GM23338 (cell line): ENCODE data around the gene MKKS. TPM values are rescaled to one million over a fixed set of nuclear protein-coding genes. Genes with fewer than 3 reads are reported as not detected.
A peak's percentile ranks its signal among the peaks of the same experiment; 100 is the strongest.

Experiments used
- ATAC-seq: fragments of 200-7000 bp; cut with Tn5 transposase; 3 replicates; pipeline ENCODE4 v1.9.1; 2020
- DNase-seq: peaks from one replicate; pipeline ENCODE4 v3.0.0-alpha.2; 2015; ENCODE audit warnings: low spot score
- H2AFZ ChIP-seq: fragments of 200-600 bp; sonication (generic); 2 replicates; pipeline ENCODE4 v1.8.0; 2016; ENCODE audit warnings: antibody characterized with exemption, mild to moderate bottlenecking, moderate library complexity
- H3F3A ChIP-seq: fragments of 200-600 bp; sonication (generic); replicated peaks from 2 replicates; pipeline ENCODE4 v1.8.0; 2017; ENCODE audit warnings: antibody characterized with exemption, mixed run types, low read depth
- H3K27ac ChIP-seq: fragments of 200-600 bp; sonication (generic); 2 replicates; pipeline ENCODE4 v1.6.1; 2016; ENCODE audit warnings: low read depth
- H3K27me3 ChIP-seq: fragments of 200-600 bp; sonication (generic); 2 replicates; pipeline ENCODE4 v1.8.0; 2016; ENCODE audit warnings: mild to moderate bottlenecking, mixed run types, moderate library complexity; ENCODE audit not compliant: insufficient read depth
- H3K36me3 ChIP-seq: fragments of 200-600 bp; sonication (generic); 2 replicates; pipeline ENCODE4 v1.8.0; 2016; ENCODE audit warnings: mild to moderate bottlenecking; ENCODE audit not compliant: insufficient read depth
- H3K4me1 ChIP-seq: fragments of 200-600 bp; sonication (generic); 2 replicates; pipeline ENCODE4 v1.8.0; 2016; ENCODE audit warnings: mild to moderate bottlenecking, moderate library complexity; ENCODE audit not compliant: insufficient read depth
- H3K4me2 ChIP-seq: fragments of 200-600 bp; sonication (generic); 2 replicates; pipeline ENCODE4 v1.7.1; 2017; ENCODE audit warnings: mixed run types
- H3K4me3 ChIP-seq: fragments of 200-600 bp; sonication (generic); 2 replicates; pipeline ENCODE4 v1.6.1; 2016; ENCODE audit warnings: mixed run types
- H3K79me2 ChIP-seq: fragments of 200-600 bp; sonication (generic); replicated peaks from 2 replicates; pipeline ENCODE4 v1.8.0; 2017; ENCODE audit warnings: mild to moderate bottlenecking; ENCODE audit not compliant: insufficient read depth
- H3K9me2 ChIP-seq: fragments of 200-600 bp; sonication (generic); 2 replicates; pipeline ENCODE4 v1.8.0; 2017; ENCODE audit not compliant: insufficient read depth
- H4K20me1 ChIP-seq: fragments of 200-600 bp; sonication (generic); replicated peaks from 2 replicates; pipeline ENCODE4 v1.8.0; 2017; ENCODE audit warnings: mild to moderate bottlenecking; ENCODE audit not compliant: insufficient read depth
- H3K27ac Mint-ChIP-seq: 2 replicates; pipeline ENCODE4 v1.8.0; 2020; ENCODE audit warnings: inconsistent platforms, mild to moderate bottlenecking, moderate library complexity, mixed read lengths
- H3K27me3 Mint-ChIP-seq: 3 replicates; pipeline ENCODE4 v1.8.0; 2022; ENCODE audit warnings: low read depth, mild to moderate bottlenecking, moderate library complexity, mixed read lengths, inconsistent platforms; ENCODE audit not compliant: insufficient read depth, poor library complexity
- H3K36me3 Mint-ChIP-seq: 3 replicates; pipeline ENCODE4 v1.8.0; 2021; ENCODE audit warnings: low read depth, mild to moderate bottlenecking, inconsistent platforms, moderate library complexity, mixed read lengths
- H3K4me1 Mint-ChIP-seq: 3 replicates; pipeline ENCODE4 v1.8.0; 2020; ENCODE audit warnings: mild to moderate bottlenecking, inconsistent platforms, mixed read lengths
- H3K4me3 Mint-ChIP-seq: 3 replicates; pipeline ENCODE4 v1.8.0; 2021; ENCODE audit warnings: moderate library complexity, mild to moderate bottlenecking, inconsistent platforms, mixed read lengths
- H3K9me3 Mint-ChIP-seq: 3 replicates; pipeline ENCODE4 v1.8.0; 2020; ENCODE audit warnings: moderate library complexity, mild to moderate bottlenecking, inconsistent platforms, mixed read lengths
- EZH2phosphoT487 ChIP-seq: fragments of 200-600 bp; sonication (generic); IDR thresholded peaks from one replicate; pipeline ENCODE4 v1.8.1; 2018; ENCODE audit warnings: antibody characterized with exemption; ENCODE audit not compliant: unreplicated experiment
- POLR2AphosphoS5 ChIP-seq: IDR thresholded peaks from 2 replicates; pipeline ENCODE4 v1.6.1; 2016; ENCODE audit warnings: antibody characterized with exemption, low read depth
- STAT1 ChIP-seq: IDR thresholded peaks from one replicate; pipeline ENCODE4 v1.6.1; 2016; ENCODE audit warnings: antibody characterized with exemption; ENCODE audit not compliant: unreplicated experiment
- ZNF114 ChIP-seq: fragments of 250-450 bp; sonication (Bioruptor Pico); IDR thresholded peaks from 2 replicates; pipeline ENCODE4 v1.5.0; 2020; ENCODE audit warnings: mild to moderate bottlenecking, moderate library complexity
- ZNF331 ChIP-seq: fragments of 250-450 bp; sonication (Bioruptor Pico); IDR thresholded peaks from 2 replicates; pipeline ENCODE4 v1.5.0; 2020; ENCODE audit warnings: low read depth, mild to moderate bottlenecking, moderate library complexity
- polyA plus RNA-seq: library from polyadenylated mRNA; unstranded; fragments of >200 nt; fragmentation: Nextera tagmentation; extraction: Ambion mirVana; gene quantifications from 2 replicates; pipeline ENCODE4 v1.2.1, GENCODE V29; 2016
- total RNA-seq: library from RNA; depleted of rRNA; stranded (reverse); fragments of >200 nt; shearing (Covaris generic); gene quantifications from 2 replicates; pipeline ENCODE4 v1.2.3, GENCODE V29; 2014
- TF ChIP-seq, protein P1 (sequence below): IDR thresholded peaks from one replicate; pipeline ENCODE4 v1.6.1; 2018; ENCODE audit warnings: antibody characterized with exemption; ENCODE audit not compliant: unreplicated experiment
- TF ChIP-seq, protein P2 (sequence below), 2 experiments: fragments of 200-600 bp in 1 of 2; sonication (generic) in 1 of 2; conservative IDR thresholded peaks; 2 replicates each; pipeline versions ENCODE4 v1.5.1 to v1.6.1; 2016 to 2017; ENCODE audit warnings: antibody characterized with exemption in 2 of 2, low read depth in 2 of 2, mild to moderate bottlenecking in 2 of 2, moderate library complexity in 1 of 2

Gene MKKS
- total and polyA plus RNA-seq, 2 experiments from 2014 or later, result 13.4 to 16.7 TPM

GRCh38 chr20:10454151-10454750 lies 20.2 kb upstream of the MKKS start (continued):
- TF ChIP-seq, protein P1, sequence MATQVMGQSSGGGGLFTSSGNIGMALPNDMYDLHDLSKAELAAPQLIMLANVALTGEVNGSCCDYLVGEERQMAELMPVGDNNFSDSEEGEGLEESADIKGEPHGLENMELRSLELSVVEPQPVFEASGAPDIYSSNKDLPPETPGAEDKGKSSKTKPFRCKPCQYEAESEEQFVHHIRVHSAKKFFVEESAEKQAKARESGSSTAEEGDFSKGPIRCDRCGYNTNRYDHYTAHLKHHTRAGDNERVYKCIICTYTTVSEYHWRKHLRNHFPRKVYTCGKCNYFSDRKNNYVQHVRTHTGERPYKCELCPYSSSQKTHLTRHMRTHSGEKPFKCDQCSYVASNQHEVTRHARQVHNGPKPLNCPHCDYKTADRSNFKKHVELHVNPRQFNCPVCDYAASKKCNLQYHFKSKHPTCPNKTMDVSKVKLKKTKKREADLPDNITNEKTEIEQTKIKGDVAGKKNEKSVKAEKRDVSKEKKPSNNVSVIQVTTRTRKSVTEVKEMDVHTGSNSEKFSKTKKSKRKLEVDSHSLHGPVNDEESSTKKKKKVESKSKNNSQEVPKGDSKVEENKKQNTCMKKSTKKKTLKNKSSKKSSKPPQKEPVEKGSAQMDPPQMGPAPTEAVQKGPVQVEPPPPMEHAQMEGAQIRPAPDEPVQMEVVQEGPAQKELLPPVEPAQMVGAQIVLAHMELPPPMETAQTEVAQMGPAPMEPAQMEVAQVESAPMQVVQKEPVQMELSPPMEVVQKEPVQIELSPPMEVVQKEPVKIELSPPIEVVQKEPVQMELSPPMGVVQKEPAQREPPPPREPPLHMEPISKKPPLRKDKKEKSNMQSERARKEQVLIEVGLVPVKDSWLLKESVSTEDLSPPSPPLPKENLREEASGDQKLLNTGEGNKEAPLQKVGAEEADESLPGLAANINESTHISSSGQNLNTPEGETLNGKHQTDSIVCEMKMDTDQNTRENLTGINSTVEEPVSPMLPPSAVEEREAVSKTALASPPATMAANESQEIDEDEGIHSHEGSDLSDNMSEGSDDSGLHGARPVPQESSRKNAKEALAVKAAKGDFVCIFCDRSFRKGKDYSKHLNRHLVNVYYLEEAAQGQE, result no peak
- no peak for TF ChIP-seq ZNF331

DNA sequence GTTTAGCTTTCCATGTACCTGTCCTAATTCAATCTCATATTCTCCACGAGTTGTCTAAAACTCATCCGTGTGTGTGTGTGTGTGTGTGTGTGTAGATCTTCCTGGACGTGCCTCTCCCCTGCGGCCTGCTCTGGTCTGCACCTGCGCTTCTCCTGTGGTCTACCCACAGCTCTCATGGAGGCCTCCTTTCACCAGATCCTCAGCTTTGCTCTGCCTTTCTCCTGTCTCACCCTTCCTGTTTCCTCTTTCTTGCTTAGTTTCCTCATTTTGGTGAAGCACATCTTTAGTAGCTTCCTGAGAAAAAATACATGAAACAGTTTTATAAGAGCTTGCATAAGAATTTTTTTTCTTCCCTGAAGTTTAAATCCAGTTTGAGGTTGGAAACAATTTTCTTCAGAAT lies 19.2 kb upstream of the MKKS start:
- no peak for DNase-seq
- Mint-ChIP-seq H3K4me1 (peaks cover 17% of the 10 kb centered on the region), H3K27ac (peak overlapping the region; percentile 32; the same call in 1 of the 2 replicates), H3K27me3 (peaks cover 2% of the 10 kb centered on the region), H3K36me3 (peaks cover 5% of the 10 kb centered on the region), H3K9me3 (peaks cover 3% of the 10 kb centered on the region; the same call in 2 of the 3 replicates), H3K4me3 (no peak overlapping the region)
- Histone ChIP-seq H2AFZ (no peak overlapping the region), H3K4me2 (no peak overlapping the region), H3K4me1 (peaks cover 22% of the 10 kb centered on the region), H3K36me3 (no peaks in the 10 kb centered on the region), H3K79me2 (peaks cover 70% of the 10 kb centered on the region), H4K20me1 (no peaks in the 10 kb centered on the region), H3K4me3 (no peak overlapping the region), H3K9me2 (no peaks in the 10 kb centered on the region), H3K27me3 (no peaks in the 10 kb centered on the region), H3K27ac (no peak overlapping the region), H3F3A (no peaks in the 10 kb centered on the region)
- no peak for ATAC-seq
- TF ChIP-seq, protein P2, sequence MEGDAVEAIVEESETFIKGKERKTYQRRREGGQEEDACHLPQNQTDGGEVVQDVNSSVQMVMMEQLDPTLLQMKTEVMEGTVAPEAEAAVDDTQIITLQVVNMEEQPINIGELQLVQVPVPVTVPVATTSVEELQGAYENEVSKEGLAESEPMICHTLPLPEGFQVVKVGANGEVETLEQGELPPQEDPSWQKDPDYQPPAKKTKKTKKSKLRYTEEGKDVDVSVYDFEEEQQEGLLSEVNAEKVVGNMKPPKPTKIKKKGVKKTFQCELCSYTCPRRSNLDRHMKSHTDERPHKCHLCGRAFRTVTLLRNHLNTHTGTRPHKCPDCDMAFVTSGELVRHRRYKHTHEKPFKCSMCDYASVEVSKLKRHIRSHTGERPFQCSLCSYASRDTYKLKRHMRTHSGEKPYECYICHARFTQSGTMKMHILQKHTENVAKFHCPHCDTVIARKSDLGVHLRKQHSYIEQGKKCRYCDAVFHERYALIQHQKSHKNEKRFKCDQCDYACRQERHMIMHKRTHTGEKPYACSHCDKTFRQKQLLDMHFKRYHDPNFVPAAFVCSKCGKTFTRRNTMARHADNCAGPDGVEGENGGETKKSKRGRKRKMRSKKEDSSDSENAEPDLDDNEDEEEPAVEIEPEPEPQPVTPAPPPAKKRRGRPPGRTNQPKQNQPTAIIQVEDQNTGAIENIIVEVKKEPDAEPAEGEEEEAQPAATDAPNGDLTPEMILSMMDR (conservative IDR thresholded peaks at IDR 0.05; ENCODE audit: low read depth in 2 of 2), result no peak
- TF ChIP-seq ZNF331 (no peak), POLR2AphosphoS5 (no peak), ZNF114 (CRISPR knock-in tag) (no peak)

GRCh38 chr20:10449270-10449669 lies 15.2 kb upstream of the MKKS start:
- H4K20me1 ChIP-seq, result no peaks in the 10 kb centered on the region
- no peak overlapping the region for H3K4me3 Mint-ChIP-seq
- no peak overlapping the region for H3K4me3 ChIP-seq
- H3K36me3 Mint-ChIP-seq, result no peaks in the 10 kb centered on the region
- peaks cover 21% of the 10 kb centered on the region for H3K4me1 ChIP-seq
- H3K9me2 ChIP-seq, result no peaks in the 10 kb centered on the region
- no peak overlapping the region for H3K4me2 ChIP-seq
- no peak overlapping the region for H2AFZ ChIP-seq
- H3K27ac Mint-ChIP-seq, result peak overlapping the region; percentile 77; the same call in 1 of the 2 replicates
- H3K27ac ChIP-seq, result 0 out of 2 replicates have a peak overlapping the region, but pooled peaks have one; percentile 22
- H3K27me3 ChIP-seq, result no peaks in the 10 kb centered on the region
- peaks cover 61% of the 10 kb centered on the region for H3K79me2 ChIP-seq
- no peaks in the 10 kb centered on the region for H3K9me3 Mint-ChIP-seq
- ATAC-seq, result no peak
- no peaks in the 10 kb centered on the region for H3K36me3 ChIP-seq
- no peaks in the 10 kb centered on the region for H3F3A ChIP-seq
- peaks cover 2% of the 10 kb centered on the region for H3K27me3 Mint-ChIP-seq
- DNase-seq, result no peak
- peaks cover 23% of the 10 kb centered on the region for H3K4me1 Mint-ChIP-seq
- TF ChIP-seq POLR2AphosphoS5, result no peak
- no peak for TF ChIP-seq STAT1
- TF ChIP-seq, protein P2 (conservative IDR thresholded peaks at IDR 0.05; ENCODE audit: low read depth in 2 of 2), result no peak
- TF ChIP-seq EZH2phosphoT487, result no peak
